CD4-positive, alpha-beta T cell treated with Interleukin-15 for 4 hours (primary cell): ENCODE results near the gene XIST.
"Not testable (repeated sequence)": the region's sequence is repeated elsewhere in the genome, so short reads cannot be mapped to it uniquely, and the experiment has no call there.

Source experiments
- DNase-seq: peaks from one replicate; pipeline ENCODE4 v3.0.0-alpha.2; 2020; ENCODE audit warnings: low spot score

Gene XIST

DNA sequence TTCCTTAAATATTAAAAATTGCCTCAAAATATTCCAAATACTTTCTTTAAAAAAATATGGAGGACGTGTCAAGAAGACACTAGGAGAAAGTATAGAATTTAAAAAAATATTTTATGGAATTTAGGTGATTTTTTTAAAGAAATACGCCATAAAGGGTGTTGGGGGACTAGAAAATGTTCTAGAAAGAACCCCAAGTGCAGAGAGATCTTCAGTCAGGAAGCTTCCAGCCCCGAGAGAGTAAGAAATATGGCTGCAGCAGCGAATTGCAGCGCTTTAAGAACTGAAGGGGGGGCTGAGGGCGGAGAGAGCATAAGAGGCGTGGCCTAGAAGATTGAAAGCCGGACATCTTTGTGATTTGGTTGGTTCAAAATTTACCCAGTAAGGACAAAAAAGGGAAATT lies at the start of gene XIST:
TSS of gene XIST (minus strand) at position 248 of the 400 bp plus-strand sequence.
- no peak for DNase-seq

DNA sequence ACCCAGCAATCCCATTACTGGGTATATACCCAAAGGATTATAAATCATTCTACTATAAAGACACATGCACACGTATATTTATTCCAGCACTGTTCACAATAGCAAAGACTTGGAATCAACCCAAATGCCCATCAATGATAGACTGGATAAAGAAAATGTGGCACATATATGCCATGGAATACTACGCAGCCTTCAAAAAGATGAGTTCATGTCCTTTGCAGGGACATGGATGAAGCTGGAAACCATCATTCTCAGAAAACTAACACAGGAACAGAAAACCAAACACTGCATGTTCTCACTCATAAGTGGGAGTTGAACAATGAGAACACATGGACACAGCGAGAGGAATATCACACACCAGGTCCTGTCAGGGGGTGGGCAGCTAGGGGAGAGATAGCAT lies 45.8 kb upstream of the XIST start:
- DNase-seq: not testable (repeated sequence)

DNA sequence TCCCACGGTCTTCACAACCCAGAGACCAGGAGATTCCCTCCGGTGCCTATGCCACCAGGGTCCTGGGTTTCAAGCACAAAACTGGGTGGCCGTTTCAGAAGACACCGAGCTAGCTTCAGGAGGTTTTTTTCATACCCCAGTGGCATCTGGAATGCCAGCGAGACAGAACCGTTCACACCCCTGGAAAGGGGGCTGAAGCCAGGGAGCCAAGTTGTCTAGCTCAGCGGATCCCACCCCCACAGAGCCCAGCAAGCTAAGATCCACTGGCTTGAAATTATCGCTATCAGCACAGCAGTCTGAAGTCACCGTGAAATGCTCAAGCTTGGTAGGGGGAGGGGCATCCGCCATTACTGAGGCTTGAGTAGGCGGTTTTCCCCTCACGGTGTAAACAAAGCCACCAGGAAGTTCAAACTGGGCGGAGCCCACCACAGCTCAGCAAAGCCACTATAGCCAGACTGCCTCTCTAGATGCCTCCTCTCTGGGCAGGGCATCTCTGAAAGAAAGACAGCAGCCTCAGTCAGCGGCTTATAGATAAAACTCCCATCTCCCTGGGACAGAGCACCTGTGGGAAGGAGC lies 40.1 kb upstream of the XIST start:
- not testable (repeated sequence) for DNase-seq

DNA sequence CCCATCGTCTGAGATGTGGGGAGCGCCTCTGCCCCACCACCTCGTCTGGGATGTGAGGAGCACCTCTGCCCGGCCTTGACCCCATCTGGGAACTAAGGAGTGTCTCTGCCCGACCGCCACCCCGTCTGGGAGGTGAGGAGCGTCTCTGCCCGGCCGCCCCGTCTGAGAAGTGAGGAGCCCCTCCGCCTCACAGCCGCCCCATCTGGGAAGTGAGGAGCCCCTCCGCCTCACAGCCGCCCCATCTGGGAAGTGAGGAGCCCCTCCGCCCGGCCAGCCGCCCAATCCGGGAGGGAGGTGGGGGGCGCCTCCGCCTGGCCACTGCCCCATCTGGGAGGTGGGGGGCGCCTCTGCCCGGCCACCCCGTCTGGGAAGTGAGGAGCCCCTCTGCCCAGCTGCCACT lies 29.7 kb upstream of the XIST start:
- not testable (repeated sequence) for DNase-seq

DNA sequence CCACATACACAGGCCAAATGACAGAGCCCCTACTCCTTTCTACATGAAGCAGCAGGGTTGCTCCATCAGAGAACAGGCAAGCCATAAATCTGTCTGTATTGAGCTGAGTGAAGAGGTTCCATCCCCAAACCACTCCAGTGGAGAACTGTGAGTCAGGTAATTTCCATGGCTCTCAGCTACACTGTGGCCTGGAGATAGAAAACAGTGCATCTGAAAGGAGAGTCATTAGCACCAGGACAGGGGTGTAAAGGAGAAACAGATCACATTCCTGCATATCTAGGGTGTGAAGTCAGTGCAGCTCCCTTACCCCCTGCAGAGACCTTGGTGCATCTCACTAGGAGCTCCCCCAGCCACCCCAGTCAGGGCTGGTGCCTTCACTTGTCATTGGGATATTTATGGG lies 25.2 kb upstream of the XIST start:
- DNase-seq: no peak

DNA sequence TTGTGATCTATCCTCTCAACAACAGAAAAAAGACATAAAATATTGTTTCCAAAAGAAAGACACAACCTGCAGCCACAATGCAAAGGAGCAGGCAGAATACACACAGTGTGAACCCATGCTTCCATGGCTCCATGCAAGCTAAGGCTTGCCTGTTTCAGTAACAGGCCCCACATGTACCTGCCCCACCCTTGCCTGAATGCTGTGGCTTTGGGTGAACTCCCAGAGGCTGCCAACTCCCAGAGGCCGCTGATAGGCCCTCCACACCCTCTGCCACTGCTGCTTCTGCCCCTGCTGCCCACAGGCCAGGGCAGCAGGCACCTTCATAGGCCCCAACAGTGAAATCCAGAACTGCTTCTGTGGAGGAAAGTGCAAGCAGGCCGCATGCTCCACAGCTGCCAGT lies 24.4 kb upstream of the XIST start:
- no peak for DNase-seq

DNA sequence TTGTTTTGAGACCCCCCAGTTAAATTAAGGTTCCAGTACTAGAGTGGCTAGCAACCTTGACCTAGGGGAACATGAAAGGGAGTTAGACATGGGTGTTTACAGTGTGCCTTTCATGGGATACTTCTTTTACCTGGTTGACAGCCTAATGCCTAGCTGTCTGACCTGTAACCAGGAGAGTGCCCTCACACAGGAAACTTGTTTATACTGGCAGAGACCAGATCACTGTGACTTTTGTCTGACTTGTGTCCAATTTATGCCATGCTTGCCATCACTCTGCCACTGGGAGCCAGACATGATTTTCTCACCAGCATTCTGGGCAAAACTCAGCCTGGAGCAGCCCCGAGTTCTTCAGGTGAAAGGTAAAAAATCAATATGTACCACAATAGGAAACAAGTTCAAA lies 16.4 kb upstream of the XIST start:
- no peak for DNase-seq

DNA sequence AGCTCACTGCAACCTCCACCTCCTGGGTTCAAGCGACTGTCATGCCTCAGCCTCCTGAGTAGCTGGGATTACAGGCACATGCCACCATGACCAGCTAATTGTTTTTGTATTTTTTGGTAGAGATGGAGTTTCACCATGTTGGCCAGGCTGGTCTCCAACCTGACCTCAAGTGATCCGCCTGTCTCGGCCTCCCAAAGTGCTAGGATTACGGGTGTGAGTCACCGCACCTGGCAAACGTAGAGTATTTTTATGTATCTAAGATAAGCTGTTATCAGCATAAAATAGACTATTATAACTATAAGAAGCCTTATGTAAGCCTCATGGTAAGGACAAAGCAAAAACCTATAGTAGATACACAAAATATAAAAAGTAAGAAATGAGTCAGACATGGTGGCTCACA lies 14.6 kb upstream of the XIST start:
- DNase-seq: no peak

DNA sequence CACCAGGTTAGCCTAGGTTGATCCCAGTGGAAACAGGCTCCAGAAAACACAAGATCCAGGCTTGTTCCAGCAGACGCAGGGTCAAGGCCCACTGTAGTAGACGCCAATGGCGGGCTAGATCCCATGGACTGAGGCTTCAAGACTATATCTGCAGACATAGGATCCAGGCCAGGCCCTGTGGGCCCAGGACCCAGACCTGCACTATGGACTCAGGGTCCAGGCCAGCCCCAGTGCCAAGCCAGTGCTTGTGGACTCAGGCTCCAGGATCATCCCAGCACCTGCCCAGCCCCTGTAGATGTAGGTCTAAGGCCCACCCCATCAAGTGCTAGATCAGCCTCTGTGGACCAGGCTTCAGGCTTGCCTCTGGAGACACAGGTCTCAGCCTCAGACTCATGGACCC lies 11.3 kb upstream of the XIST start:
- no peak for DNase-seq

DNA sequence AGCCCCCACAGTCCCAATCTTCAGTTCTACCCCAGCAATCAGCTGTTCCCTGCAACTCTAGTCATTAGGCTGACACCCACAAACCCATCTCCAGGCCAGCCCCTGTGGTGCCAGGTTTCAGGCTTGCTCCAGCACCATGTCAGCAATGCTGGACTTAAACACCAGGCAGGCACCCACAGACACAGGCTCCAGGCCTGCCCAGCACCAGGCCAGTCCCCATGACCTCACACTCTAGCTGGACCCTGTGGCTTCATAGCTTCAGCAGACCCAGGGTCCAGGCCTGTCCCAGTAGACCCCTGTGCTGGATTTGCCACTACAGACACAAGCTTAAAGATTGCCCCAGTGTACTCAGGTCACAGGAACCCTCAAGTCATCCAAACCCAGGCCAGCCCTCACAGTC lies 10.8 kb upstream of the XIST start:
- DNase-seq: no peak

DNA sequence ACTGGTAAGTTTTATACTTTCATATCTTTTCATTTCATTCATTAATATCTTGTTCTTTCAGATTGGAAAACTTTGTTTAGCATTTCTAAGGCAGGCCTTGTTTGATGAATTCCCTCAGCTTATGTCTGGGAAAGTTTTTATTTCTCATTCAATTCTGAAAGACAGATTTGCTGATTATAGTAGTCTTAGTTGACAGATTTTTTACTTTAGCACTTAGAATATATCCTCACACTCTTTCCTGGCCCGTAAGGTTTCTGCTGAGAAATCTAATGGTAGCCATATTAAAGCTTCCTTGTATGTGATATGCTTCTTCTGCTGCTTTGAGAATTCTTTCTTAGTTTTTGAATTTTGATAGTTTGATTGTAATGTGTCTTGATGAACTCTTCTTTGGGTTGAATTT lies 7.1 kb upstream of the XIST start:
- no peak for DNase-seq

DNA sequence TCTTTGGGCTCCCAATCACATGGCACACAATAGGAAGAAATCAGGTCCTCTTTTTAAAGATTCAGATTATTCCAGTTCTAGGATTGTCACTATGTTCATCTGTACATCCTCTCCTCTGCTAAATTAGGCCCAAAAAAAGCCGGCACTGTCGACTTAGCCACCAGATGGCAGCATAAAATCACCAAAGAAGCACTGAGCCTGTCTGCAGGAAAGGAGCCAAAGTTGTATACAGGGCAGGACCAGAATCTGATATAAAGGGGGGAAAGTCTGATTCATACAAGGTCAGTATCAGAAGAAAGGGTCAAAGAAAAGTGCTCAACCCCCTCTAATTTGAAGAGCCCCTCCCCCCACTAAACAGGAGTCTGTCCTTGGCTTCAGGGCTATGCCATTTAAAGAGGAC lies 3.0 kb upstream of the XIST start:
- peak; percentile 68 for DNase-seq

DNA sequence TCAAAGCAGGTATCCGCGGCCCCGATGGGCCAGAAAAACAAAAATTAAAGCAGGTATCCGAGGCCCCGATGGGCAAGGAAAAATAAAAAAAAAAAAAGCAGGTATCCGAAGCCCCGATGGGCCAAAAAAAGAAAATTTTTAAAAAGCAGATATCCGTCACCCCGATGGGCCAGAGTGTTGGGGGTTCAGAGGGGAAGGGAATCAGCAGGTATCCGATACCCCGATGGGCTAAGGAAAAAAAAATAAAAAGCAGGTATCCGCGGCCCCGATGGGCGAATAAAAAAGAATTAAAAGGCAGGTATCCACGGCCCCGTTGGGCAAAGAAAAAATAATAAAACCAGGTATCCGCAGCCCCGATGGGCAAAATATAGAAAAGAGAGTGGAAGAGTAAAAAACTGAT lies 492 bp downstream of the XIST start:
- DNase-seq: no peak

DNA sequence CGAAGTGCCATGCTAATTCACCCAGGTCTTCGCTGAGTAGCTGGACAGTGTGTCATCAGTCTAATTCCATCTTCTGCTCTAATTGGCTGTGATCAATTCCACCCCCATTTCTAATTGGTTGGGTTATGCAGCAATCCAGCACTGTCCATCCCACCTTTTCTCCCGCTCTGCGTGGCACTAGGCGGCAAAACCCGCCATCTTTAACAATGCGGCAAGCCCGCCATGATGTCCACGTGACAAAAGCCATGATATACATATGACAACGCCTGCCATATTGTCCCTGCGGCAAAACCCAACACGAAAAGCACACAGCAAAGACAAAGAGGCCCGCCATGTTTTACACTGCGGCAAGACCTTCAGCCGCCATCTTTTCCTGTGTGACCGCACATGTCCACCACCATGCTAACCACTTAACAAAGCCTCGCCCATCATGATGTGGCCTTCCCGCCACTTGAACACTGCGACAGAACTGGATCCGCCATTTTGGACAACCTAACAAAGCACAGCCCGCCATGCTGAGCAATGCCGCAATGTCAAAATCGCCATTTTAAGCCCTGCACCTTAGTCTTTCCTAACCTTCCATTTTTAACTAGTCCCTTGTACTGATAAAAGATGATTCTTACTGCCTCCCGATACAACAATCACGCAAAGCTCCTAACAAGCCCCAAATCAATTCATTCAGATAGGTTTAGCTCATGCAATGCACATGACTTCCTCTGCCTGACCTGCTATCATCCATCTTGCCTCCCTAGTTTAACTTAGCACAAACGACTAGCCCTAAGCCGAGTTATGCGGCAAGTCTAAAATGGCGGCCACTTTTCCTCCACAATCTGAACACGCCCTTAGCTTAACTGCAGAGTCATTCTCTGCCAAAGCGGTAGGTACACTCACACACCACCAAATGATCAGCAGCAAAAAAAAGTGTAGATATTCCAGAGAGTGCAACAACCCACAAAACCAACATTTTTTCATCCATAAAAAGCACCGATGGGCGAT lies 1.2 kb downstream of the XIST start:
- no peak for DNase-seq

DNA sequence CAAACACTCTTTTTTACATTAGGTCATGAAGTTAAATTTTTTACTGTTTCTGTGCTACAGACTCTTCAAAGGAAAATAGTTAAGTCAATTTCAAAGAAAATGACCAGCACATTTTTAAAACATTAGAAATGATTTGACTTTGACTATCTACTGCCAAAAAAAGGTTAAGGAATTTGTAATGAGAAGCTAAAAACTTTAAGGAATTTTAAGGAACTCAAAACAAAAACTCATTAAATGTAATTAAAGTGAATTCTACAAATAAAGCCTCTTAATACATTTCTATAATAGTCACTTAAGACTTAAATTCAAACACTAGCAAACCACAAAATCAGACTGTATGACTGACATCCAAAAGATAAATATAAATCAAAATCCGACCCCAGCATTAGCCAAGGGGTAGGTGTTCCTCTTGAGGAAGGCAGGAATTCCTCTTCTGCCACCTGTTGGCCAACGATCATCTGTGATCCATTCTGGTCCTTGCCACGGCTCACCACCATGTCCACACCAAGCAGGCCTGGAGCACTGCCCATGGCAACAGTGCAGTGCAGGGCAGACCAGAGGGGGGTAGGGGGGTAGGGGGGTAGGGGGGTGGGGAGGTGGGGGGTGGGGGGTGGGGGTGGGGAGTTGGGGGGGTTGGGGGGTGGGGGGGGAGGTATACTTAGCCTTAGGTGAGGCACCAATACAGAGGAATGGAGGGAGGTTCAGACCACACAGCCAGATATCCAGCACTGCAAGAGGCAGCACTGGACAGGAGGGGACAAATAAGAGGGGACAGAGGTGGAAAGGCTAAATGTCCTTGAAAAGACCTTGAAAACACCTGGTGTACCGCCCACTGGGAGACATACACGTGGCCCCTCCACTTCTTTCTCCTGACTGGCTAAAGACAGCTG lies 2.1 kb downstream of the XIST start:
- DNase-seq: no peak

DNA sequence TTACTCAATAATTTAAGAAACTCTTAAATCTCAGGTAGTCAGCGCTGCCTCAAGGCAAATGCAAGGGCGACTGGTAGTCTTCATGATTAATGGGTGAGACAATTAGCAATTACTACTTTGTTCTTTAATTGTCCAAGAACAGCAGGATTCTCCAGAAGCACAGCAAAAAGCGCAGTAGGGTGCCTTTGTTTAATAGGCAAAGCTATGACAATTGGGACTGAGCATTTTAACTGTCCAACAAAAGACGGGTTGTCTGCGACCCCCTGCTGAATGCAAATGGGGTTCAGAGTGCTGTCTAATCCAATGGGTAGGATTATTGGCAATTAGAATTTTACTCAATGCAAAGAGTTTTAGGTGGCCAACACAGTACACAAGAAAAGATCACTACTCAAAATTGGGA lies 3.4 kb downstream of the XIST start:
- no peak for DNase-seq

DNA sequence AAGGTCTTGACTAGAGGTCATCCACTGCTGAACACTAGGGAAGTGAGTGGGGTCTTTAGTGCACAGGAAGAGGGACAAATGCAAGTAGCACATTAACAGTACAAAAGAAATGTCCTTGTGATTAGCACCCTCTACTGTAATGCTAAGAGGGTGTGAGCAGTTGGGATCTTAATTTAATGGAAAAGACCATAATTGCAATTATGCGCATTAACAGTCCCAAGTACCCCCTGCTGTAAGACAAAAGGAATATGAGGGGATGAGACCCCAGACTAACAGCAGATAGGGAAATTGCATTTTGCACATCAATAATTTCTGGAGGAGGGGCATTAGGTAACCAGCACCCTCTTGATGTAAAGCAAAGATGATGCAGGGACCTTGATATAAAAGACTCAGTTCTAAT lies 4.5 kb downstream of the XIST start:
- DNase-seq: no peak

DNA sequence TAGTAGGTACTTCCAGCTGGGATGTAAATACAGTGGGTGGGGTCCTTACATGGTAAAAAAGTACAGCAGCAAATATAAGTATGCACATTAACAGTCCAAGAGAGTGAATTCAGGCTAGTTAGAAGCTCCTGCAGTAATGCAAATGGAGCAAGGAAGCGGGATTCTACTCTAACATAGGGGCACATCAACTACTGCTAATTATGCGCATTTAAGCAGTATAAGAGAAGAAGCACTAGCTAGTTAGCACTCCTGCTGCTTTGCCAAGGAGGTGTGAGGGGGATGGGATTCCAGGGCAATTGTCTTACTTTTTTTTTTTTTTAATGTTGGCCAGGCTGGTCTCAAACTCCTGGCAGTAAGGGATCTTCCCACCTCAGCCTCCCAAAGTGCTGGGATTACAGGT lies 5.4 kb downstream of the XIST start:
- DNase-seq: no peak

DNA sequence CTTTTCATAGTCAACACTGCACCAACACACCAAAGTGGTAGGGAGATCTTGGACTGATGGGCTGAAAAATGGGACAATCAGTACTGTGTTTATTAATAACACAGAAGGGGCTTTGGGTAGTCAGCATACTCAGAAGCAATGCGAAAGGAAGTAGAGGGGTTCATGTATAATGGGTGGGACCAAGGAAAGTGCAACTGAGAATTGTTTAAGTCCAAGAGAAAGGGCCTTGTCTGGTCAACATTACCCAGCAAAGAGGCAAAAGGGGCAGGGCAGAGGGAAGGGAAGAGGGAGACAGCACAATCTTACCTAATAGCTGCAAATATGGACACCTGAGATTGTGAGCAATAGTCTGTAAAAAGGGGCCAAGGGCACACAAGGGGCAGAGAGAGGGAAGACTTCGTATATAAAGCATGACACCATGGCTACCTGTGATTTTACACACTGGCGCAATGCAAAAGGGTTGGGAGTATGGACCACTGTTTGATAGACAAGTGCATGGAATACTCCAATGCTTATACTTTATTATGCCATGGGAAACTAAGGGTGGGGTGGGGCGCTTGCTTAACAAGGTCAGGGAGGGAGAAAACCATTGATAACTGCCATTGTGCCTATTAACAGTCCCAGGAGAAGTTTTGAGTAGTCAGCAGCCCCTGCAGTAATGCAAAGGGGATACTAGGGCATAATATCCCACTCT lies 9.8 kb downstream of the XIST start:
- no peak for DNase-seq

DNA sequence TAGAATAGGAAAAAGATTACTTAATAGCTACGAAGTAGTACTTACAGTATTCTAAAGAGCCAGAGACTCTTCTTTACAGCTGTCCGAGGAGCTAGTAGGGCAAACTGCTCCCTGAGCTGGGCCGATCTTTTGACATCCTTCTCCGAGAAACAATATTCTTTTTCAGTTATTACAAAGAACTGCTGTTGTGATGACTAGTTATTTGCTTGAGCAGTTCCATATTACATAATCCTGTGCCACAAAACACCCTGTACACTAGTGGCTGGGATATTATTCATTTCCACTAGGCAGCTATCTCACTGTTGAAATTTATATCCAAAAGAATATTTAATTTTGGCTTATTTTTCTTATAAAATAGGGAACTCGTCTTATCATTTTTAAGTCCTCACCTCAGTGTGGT lies 11.2 kb downstream of the XIST start:
- DNase-seq: no peak

DNA sequence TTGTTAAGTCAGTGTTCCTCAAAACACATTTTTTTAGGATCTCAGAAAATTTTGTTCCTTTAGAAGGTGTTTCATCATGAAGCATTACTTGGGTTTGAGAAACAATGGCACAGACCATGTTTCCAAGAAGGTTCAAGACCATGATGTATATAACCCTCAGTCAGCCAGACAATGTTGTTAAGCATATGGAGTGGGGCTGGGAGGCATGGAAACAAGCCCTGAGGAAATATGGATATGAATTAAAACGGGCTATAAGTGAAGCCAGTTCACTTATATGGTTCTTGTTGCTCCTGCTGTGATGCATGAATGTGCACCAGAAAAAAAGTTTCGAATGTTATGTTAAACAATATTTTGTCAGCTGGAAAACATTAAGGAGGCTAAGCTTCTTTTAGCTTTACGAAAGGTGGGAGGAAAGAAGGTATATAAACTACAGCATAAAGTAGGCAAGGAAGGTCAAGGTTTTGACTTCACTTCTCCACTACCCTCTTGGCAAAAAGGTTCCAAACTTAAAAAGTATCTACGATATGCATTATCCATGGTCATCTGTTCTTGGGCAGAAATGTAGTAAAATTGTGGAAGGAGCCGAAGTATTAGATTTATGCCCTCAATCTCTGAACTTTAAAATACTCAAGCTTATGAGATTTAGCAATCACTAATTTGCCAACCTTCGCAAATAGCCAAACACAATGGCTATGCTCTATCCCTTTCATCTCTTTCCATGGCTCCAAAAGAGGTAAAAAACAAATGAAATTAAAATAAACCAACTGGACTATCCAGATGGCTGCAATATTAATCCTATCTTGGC lies 12.2 kb downstream of the XIST start:
- no peak for DNase-seq
